ENCODE results near the gene RBKS.
"Not testable (repeated sequence)": the region's sequence is repeated elsewhere in the genome, so short reads cannot be mapped to it uniquely, and the experiment has no call there.

Gene RBKS

GRCh38 chr2:27881815-27882583, 8.2 kb downstream of the RBKS start:
- in situ Hi-C loops (cut with MboI; ENCODE audit: low pct_unique_long_range_greater_than_20kb, low sequenced_read_pairs); DNase-seq: not testable (repeated sequence)

DNA sequence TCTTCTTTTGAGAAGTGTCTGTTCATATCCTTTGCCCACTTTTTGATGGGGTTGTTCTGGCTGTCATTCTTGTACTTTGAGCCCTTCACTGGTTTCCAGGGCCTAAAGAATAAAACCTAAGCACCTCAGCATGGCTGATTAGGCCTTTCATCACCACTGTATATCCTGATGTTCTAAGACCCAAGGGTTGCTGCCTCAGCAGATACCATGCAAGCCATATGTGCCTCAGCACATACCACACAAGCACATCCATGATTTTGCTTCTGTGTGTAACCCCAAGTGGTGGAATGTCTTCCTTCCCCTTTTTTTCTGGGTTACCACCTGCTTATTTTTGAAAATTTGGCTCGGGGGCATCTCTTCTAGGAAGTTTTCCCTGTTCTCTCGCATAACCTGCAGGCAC, 11.4 kb downstream of the RBKS start:
- DNase-seq, result no peak
- in situ Hi-C loops (cut with MboI; ENCODE audit: low pct_unique_long_range_greater_than_20kb, low sequenced_read_pairs), result no loop called here

DNA sequence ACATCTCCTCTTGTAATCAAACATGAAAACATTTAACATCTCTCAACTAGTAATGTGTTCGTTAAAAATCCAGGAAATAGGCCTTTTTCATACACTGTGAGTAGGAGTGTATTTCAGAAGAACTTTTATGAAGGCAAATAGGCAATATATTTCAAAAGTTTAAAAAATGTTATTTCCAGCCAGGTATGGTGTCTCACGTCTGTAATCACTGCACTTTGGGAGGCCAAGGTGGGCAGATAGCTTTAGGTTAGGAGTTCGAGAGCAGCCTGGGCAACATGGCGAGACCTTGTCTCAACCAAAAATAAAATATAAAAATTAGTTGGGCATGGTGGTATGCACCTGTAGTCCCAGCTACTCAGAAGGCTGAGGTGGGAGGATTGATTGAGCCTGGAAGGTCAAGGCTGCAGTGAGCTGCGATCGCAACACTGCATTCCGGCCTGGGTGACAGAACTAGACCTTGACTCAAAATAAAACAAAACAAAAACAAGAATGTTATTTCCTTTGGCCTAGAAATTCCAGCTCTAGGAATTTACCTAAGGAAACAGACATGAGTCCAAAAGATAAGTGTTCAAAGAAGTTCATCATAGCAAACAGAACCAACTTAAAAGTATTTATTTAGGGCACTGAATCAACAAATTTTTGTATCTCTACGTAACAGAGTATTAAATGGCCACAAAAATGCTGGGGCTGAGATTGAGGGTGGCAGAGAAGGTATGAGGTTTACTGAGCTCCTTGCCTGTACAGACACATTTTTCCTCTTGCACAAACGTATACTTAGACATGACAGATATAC, 14.9 kb downstream of the RBKS start:
- in situ Hi-C loops (cut with MboI; ENCODE audit: low pct_unique_long_range_greater_than_20kb, low sequenced_read_pairs), result no loop called here
- no peak for DNase-seq

DNA sequence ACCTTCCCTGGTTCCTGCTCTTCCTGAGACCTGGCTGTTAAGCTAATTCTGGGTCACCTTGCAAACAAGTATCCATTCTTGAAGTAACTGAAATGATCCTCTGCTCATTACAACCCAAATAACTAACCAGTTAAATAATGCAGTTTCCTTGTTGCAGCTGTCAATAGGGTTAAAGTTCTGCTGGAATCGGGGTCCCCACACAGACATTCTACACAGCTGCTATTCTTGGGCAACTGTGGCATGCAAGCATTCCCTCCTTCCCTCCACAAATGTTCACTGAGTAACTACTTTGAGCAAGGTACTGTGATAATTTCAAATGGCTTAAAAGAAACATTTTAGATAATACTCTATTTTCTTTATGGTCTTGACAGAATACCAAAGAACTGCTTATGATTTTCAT, 17.1 kb downstream of the RBKS start:
- no peak for DNase-seq
- in situ Hi-C loops (cut with MboI; ENCODE audit: low pct_unique_long_range_greater_than_20kb, low sequenced_read_pairs), result no loop called here

DNA sequence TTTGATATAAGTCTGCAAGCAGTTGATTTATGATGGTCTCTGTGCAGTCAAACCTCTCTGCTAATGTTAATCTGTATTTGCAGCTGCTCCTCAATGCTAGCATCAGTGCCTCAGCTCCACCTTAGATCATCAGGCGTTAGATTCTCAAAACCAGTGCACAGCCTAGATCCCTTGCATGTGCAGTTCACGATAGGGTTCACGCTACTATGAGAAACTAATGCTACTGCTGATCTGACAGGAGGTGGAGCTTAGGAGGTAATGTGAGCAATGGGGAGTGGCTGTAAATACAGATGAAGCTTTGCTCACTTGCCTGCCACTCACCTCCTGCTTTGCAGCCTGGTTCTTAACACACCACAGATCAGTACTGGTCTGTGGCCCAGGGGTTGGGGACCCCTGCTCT, 18.4 kb downstream of the RBKS start:
- in situ Hi-C loops (cut with MboI; ENCODE audit: low pct_unique_long_range_greater_than_20kb, low sequenced_read_pairs), result no loop called here
- DNase-seq, result no peak

GRCh38 chr2:27870724-27871123, 19.5 kb downstream of the RBKS start:
- DNase-seq, result no peak
- in situ Hi-C loops (cut with MboI; ENCODE audit: low pct_unique_long_range_greater_than_20kb, low sequenced_read_pairs), result no loop called here

DNA sequence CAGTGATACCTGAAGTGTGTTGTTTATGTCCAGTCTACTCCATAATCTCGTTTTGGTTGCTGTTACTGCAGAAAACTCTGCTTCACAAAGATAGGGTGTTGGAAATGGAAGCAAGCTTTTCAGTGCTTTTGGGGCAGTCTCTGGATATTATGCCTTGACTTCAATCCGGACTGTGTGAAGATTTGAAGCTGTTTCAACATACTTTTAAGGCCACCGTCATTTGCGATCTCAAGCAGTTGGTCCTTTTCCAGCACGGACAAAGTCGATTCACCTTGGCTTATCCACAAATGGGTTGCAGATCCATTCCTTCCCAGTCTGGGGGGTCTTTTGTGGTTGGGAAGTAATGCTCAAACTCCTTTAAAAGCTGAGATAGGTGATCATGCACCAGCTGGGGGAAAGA, 20.4 kb downstream of the RBKS start:
- no peak for DNase-seq
- in situ Hi-C loops (cut with MboI; ENCODE audit: low pct_unique_long_range_greater_than_20kb, low sequenced_read_pairs), result no loop called here

DNA sequence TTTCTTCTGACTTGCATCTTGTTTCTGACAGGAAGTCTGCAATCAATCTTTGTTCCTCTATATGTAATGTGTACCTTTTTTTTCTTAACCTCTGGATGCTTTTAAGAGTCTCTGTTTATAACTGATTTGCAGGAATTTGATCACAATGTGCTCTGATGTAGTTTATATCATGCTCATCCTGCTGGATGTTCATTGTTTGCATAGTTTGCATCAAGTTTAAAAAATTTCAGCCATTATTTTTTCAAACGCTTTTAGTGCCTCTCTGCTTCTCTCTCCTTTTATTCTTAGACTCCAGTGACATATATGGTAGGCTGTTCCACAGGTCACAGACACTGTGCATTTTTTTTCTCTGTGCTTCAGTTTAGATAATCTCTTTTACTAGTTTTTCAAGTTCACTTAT, 23.9 kb downstream of the RBKS start:
- no peak for DNase-seq

DNA sequence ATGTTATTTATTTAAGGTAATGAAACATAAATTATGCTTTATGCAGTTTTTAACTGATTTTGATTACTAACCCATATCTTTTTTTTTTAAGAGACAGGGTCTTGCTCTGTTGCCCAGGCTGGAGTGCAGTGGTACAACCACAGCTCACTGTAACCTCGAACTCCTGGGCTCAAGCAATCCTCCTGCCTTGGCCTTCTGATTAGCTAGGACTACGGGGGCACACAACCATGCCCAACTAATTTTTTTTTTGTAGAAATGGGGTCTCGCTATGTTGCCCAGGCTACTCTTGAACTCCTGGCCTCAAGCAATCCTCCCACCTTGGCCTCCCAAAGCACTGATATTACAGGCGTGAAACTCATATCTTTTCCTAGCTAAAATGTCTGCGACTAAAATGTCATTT, 26.2 kb downstream of the RBKS start:
- DNase-seq; in situ Hi-C loops (cut with MboI; ENCODE audit: low pct_unique_long_range_greater_than_20kb, low sequenced_read_pairs): not testable (repeated sequence)

More for the DNA sequence above, 23.9 kb downstream of the RBKS start:
- in situ Hi-C loops (cut with MboI; ENCODE audit: low pct_unique_long_range_greater_than_20kb, low sequenced_read_pairs), result no loop called here

GRCh38 chr2:27863146-27863545, 27.0 kb downstream of the RBKS start:
- DNase-seq, result no peak
- in situ Hi-C loops (cut with MboI; ENCODE audit: low pct_unique_long_range_greater_than_20kb, low sequenced_read_pairs), result no loop called here

DNA sequence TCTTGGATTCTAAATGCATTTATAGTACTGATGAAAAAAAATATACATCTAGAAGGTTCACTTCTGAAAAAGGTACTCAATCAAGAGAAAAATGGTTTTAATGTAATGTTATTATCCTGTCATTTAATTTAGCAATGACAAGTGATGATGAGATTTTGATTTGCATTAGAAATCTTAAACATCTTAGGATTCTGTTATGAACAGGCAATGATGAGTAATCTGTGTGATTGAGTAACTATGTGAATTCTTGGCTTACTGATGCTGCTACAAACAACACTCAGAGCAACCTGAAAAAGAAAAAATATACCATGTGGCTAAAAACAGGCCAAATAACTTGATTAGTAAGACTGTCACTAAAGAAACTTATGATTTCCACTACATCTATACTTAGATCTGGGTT, 30.1 kb downstream of the RBKS start:
- in situ Hi-C loops (cut with MboI; ENCODE audit: low pct_unique_long_range_greater_than_20kb, low sequenced_read_pairs), result no loop called here
- no peak for DNase-seq

GRCh38 chr2:27857417-27858172, 32.6 kb downstream of the RBKS start:
- DNase-seq, result no peak
- in situ Hi-C loops (cut with MboI; ENCODE audit: low pct_unique_long_range_greater_than_20kb, low sequenced_read_pairs), result no loop called here

DNA sequence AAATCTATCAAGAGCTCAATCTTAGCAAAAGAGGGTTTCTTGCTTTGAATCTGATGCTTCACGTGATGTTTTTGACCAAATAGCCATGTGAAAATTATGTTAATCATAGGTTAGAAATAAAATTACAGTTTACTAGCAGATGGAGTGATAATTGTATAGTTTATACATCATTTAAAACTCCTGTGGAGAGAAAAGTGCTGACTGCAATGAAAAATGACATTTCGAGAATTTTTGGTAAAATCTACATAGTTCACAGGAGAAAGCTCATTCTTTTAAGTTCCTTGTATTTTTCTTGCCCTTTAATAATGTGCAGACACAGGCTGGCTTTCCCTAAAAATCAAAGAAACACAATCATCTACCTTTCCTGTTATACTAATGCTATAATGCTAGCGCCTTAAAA, 33.2 kb downstream of the RBKS start:
- in situ Hi-C loops (cut with MboI; ENCODE audit: low pct_unique_long_range_greater_than_20kb, low sequenced_read_pairs), result no loop called here
- DNase-seq, result no peak

DNA sequence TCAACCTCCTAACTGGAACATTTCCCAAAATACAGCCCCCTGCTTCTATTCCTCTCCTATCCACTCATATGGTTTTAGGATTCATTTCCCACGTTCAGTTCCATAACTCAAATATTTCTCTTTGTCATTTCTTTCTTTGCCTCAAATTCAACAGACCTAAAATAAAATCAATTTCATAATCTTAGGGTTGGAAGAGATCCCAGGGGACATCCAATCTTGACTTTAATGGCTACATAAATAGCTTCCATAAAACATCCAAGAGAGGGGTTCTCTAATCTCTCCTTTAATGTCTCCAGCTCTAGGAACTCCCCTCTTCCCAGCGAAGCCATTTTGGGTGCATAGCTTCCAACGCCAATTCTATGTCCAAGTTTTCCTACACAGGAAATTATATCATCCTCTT, 33.8 kb downstream of the RBKS start:
- DNase-seq, result no peak
- in situ Hi-C loops (cut with MboI; ENCODE audit: low pct_unique_long_range_greater_than_20kb, low sequenced_read_pairs), result no loop called here

- DNase-seq, result no peak
- in situ Hi-C loops (cut with MboI; ENCODE audit: low pct_unique_long_range_greater_than_20kb, low sequenced_read_pairs), result no loop called here
Observed at GRCh38 chr2:27855476-27855875, 34.7 kb downstream of the RBKS start.

GRCh38 chr2:27854229-27854862, 35.8 kb downstream of the RBKS start:
- in situ Hi-C loops (cut with MboI; ENCODE audit: low pct_unique_long_range_greater_than_20kb, low sequenced_read_pairs), result no loop called here
- DNase-seq, result no peak

DNA sequence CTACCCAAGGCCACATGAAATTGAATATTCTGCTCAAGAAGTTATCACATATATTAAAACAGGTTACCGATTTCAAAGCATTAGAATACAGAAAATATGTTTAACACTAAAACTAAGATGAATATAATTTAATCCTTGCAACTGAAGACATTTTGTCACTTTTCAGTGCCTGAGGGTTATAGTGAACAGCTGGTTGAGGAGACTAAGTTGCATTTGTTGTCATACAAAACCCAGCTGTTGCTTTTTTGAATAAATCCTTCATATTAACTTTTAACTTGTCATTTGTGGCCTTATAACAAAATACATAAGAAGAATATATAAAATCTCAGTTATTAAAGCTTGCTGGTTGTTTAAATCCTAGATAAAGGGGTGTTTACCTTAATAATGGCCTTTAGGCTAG, 37.5 kb downstream of the RBKS start:
- no peak for DNase-seq
- in situ Hi-C loops (cut with MboI; ENCODE audit: low pct_unique_long_range_greater_than_20kb, low sequenced_read_pairs), result no loop called here

DNA sequence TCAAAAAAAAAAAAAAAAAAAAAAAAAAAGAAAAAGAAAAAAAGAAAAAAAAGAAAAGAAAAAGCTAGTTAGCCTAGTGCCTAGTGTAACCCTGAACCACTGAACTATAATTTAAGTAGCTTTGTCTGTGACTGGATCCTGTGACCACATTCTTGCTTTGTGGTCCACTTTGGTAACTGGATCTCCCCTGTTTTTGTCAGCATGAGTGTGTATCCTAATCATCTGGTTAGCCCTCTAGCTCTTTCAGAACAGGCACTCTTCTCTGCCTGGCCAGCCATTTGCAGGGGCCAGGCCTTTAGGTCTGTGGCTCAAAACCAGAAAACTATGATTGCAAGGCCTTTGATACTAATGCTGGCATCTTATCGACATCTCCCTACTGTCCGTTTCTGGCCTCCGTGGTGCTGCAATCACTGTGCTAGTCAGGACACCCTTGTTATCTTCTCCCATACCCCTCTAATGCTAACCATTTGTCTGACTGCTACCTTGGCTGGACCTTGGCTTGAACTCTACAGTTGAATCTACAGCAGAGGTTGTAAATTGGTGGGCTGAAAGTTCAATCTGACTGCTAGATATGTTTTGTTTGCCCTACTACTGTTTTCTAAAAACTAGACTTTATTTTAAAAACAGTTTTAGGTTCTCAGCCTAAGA, 40.5 kb downstream of the RBKS start:
- in situ Hi-C loops (cut with MboI; ENCODE audit: low pct_unique_long_range_greater_than_20kb, low sequenced_read_pairs), result no loop called here
- DNase-seq, result no peak

GRCh38 chr2:27847333-27847732, 42.9 kb downstream of the RBKS start:
- no peak for DNase-seq
- in situ Hi-C loops (cut with MboI; ENCODE audit: low pct_unique_long_range_greater_than_20kb, low sequenced_read_pairs), result no loop called here

All from KBM-7 (cell line).